Smooth muscle cell (in vitro differentiated cells): ENCODE data around the gene TRIAP1. TPM values are rescaled to one million over a fixed set of nuclear protein-coding genes. Genes with fewer than 3 reads are reported as not detected.

Experiments
- DNase-seq: peaks from one replicate; lab custom pipeline; 2025; ENCODE audit not compliant: unreplicated experiment; lab: John Stamatoyannopoulos, UW
- H2AFZ ChIP-seq: fragments of 200-600 bp; sonication (generic); 2 replicates; pipeline ENCODE4 v1.6.0; 2016; ENCODE audit warnings: antibody characterized with exemption, low read depth, mild to moderate bottlenecking
- H3F3A ChIP-seq: fragments of 200-600 bp; sonication (generic); 2 replicates; pipeline ENCODE4 v1.6.0; 2017; ENCODE audit warnings: antibody characterized with exemption, low read depth
- H3K27ac ChIP-seq: fragments of 200-600 bp; sonication (generic); 2 replicates; pipeline ENCODE4 v1.5.1; 2016; ENCODE audit warnings: low read depth, mild to moderate bottlenecking
- H3K27me3 ChIP-seq: fragments of 200-600 bp; sonication (generic); 2 replicates; pipeline ENCODE4 v1.6.1; 2016; ENCODE audit warnings: low read depth, mild to moderate bottlenecking
- H3K36me3 ChIP-seq: fragments of 200-600 bp; sonication (generic); 2 replicates; pipeline ENCODE4 v1.5.1; 2016; ENCODE audit warnings: low read depth
- H3K4me1 ChIP-seq: fragments of 200-600 bp; sonication (generic); 2 replicates; pipeline ENCODE4 v1.5.1; 2016; ENCODE audit warnings: low read depth
- H3K4me2 ChIP-seq: fragments of 200-600 bp; sonication (generic); 2 replicates; pipeline ENCODE4 v1.6.0; 2016; ENCODE audit warnings: mild to moderate bottlenecking
- H3K4me3 ChIP-seq: fragments of 200-600 bp; sonication (generic); 2 replicates; pipeline ENCODE4 v1.5.1; 2016; ENCODE audit warnings: mild to moderate bottlenecking
- H3K79me2 ChIP-seq: fragments of 200-600 bp; sonication (generic); 2 replicates; pipeline ENCODE4 v1.6.0; 2016; ENCODE audit warnings: low read depth, mild to moderate bottlenecking
- H3K9ac ChIP-seq: fragments of 200-600 bp; sonication (generic); 2 replicates; pipeline ENCODE4 v1.6.0; 2016; ENCODE audit warnings: low read depth
- H3K9me3 ChIP-seq: fragments of 200-600 bp; sonication (generic); replicated peaks from 2 replicates; pipeline ENCODE4 v1.5.1; 2016; ENCODE audit warnings: low read depth
- H4K20me1 ChIP-seq: fragments of 200-600 bp; sonication (generic); 2 replicates; pipeline ENCODE4 v1.6.0; 2016; ENCODE audit warnings: low read depth
- CTCF ChIP-seq: fragments of 200-600 bp; sonication (generic); IDR thresholded peaks from 2 replicates; pipeline ENCODE4 v1.5.1; 2017; ENCODE audit warnings: borderline replicate concordance, mild to moderate bottlenecking, antibody characterized with exemption; ENCODE audit not compliant: insufficient read depth, poor library complexity, severe bottlenecking
- WGBS: methylation state at CpG from one replicate; pipeline ENCODE4 v1.1.7; 2016; ENCODE audit warnings: low lambda C conversion rate; 5-methylcytosine and 5-hydroxymethylcytosine counted together
- polyA plus RNA-seq: library from polyadenylated mRNA; unstranded; fragments of >200 nt; fragmentation: Nextera tagmentation; extraction: Ambion mirVana; gene quantifications from 2 replicates; pipeline ENCODE4 v1.2.1, GENCODE V29; 2016
- total RNA-seq: library from RNA; depleted of rRNA; stranded (reverse); fragments of >200 nt; gene quantifications from 2 replicates; pipeline ENCODE4 v1.2.3, GENCODE V29; 2014

TRIAP1 gene
- total and polyA plus RNA-seq, 2 experiments from 2014 or later = 47.1 to 67.0 TPM

GRCh38 chr12:120469450-120470149 lies 23.4 kb upstream of the TRIAP1 start, which contains the start of gene SRSF9:
TSS of gene SRSF9 (minus strand) at chr12:120469748. CDS start at chr12:120469609, 139 bp downstream.
- H4K20me1 ChIP-seq = peaks cover 44% of the 10 kb centered on the region
- no peaks in the 10 kb centered on the region for H3K36me3 ChIP-seq
- 1% methylated on average over 80 of the region's 88 CpGs for WGBS

GRCh38 chr12:120468821-120469449 lies 22.8 kb upstream of the TRIAP1 start:
- Histone ChIP-seq H3K27me3 (no peaks in the 10 kb centered on the region), H3F3A (no peaks in the 10 kb centered on the region), H3K9me3 (no peaks in the 10 kb centered on the region), H3K79me2 (peaks cover 81% of the 10 kb centered on the region), H3K4me1 (peaks cover 11% of the 10 kb centered on the region), H4K20me1 (peaks cover 51% of the 10 kb centered on the region), H3K36me3 (no peaks in the 10 kb centered on the region), H3K9ac (peak overlapping the region; percentile 95), H3K4me2 (peak overlapping the region; percentile 99), H3K27ac (peak overlapping the region; percentile 95), H2AFZ (no peak overlapping the region), H3K4me3 (peak overlapping the region; percentile 99)
- peak; percentile 32 for DNase-seq
- peak; percentile 14 for TF ChIP-seq CTCF
- 2% methylated on average over 41 of the region's 57 CpGs for WGBS

More at GRCh38 chr12:120469450-120470149, 23.4 kb upstream of the TRIAP1 start, which contains the start of gene SRSF9:
- Histone ChIP-seq H3K9me3 (no peaks in the 10 kb centered on the region), H3K79me2 (peaks cover 76% of the 10 kb centered on the region), H3F3A (no peaks in the 10 kb centered on the region), H3K27me3 (no peaks in the 10 kb centered on the region), H3K4me2 (peak within 1 kb of the TSS; percentile 99), H3K4me1 (peaks cover 11% of the 10 kb centered on the region), H2AFZ (peak within 1 kb of the TSS; percentile 86), H3K9ac (peak within 1 kb of the TSS; percentile 95), H3K4me3 (peak within 1 kb of the TSS; percentile 99), H3K27ac (peak within 1 kb of the TSS; percentile 95)
- peak; percentile 85 for TF ChIP-seq CTCF
- peak; percentile 89 for DNase-seq

GRCh38 chr12:120468325-120468820 lies 22.2 kb upstream of the TRIAP1 start:
- peaks cover 81% of the 10 kb centered on the region for H3K79me2 ChIP-seq
- peaks cover 56% of the 10 kb centered on the region for H4K20me1 ChIP-seq
- no peaks in the 10 kb centered on the region for H3K9me3 ChIP-seq
- H3F3A ChIP-seq = no peaks in the 10 kb centered on the region
- H3K4me2 ChIP-seq = peak overlapping the region; percentile 99
- peak overlapping the region; percentile 99 for H3K4me3 ChIP-seq
- DNase-seq = peak; percentile 23
- H3K27me3 ChIP-seq = no peaks in the 10 kb centered on the region
- WGBS = 1% methylated on average over 23 of the region's 23 CpGs
- TF ChIP-seq CTCF = no peak
- no peaks in the 10 kb centered on the region for H3K36me3 ChIP-seq
- H3K4me1 ChIP-seq = peaks cover 11% of the 10 kb centered on the region
- H2AFZ ChIP-seq = no peak overlapping the region
- H3K27ac ChIP-seq = peak overlapping the region; percentile 95
- peak overlapping the region; percentile 95 for H3K9ac ChIP-seq
